Caco-2 (cell line): Measurements from ENCODE around the gene GLI1. TPM values are rescaled to one million over a fixed set of nuclear protein-coding genes. Genes with fewer than 3 reads are reported as not detected.
A peak's percentile ranks its signal among the peaks of the same experiment; 100 is the strongest.
"Not testable (repeated sequence)": the region's sequence is repeated elsewhere in the genome, so short reads cannot be mapped to it uniquely, and the experiment has no call there.

Source experiments
- Bru-seq: library from RNA; stranded (reverse); fragments of 400-500 nt; gene quantifications from one replicate; lab custom pipeline; 2021; lab: Mats Ljungman, UMichigan
- BruChase-seq, 2 experiments: library from RNA; stranded (reverse); fragments of 400-500 nt; gene quantifications; one replicate each; lab custom pipeline; 2021; lab: Mats Ljungman, UMichigan
- BruUV-seq: library from RNA; stranded (reverse); fragments of 400-500 nt; replicated peaks from 2 replicates; lab custom pipeline; 2021; lab: Mats Ljungman, UMichigan
- CTCF ChIA-PET: fragments of 300-600 bp; sonication (Branson Sonifier 250); formaldehyde crosslinking; loops from one replicate; lab custom pipeline; 2022; ENCODE audit warnings: antibody characterized with exemption; lab: Charles Lee
- POLR2A ChIA-PET: fragments of 300-600 bp; sonication (Branson Sonifier 250); formaldehyde crosslinking; loops from one replicate; lab custom pipeline; 2022; ENCODE audit warnings: antibody characterized with exemption; lab: Charles Lee
- DNase-seq, 2 experiments: peaks; one replicate each; pipeline versions ENCODE4 v3.0.0 to v3.0.0-alpha.2; 2020 to 2022
- H3K27me3 ChIP-seq: replicated peaks from 2 replicates; pipeline ENCODE4 v1.6.0; 2011; ENCODE audit warnings: low read length; ENCODE audit not compliant: control insufficient read depth, insufficient read depth
- H3K36me3 ChIP-seq: 2 replicates; pipeline ENCODE4 v1.5.1; 2011; ENCODE audit warnings: low read length; ENCODE audit not compliant: control insufficient read depth, insufficient read depth
- H3K4me1 ChIP-seq: fragments of 250-450 bp; sonication (Bioruptor Pico); 2 replicates; pipeline ENCODE4 v1.5.1; 2020; ENCODE audit warnings: mild to moderate bottlenecking
- H3K4me3 ChIP-seq: 2 replicates; pipeline ENCODE4 v1.5.1; 2011; ENCODE audit warnings: low read depth, mild to moderate bottlenecking, control low read depth, low read length
- H3K9me3 ChIP-seq: fragments of 250-450 bp; sonication (Bioruptor Pico); 2 replicates; pipeline ENCODE4 v1.5.1; 2020; ENCODE audit warnings: mild to moderate bottlenecking, moderate library complexity
- H3K27ac Mint-ChIP-seq: one replicate; pipeline ENCODE4 v1.8.0; 2022; ENCODE audit warnings: mixed read lengths; ENCODE audit not compliant: unreplicated experiment
- H3K27me3 Mint-ChIP-seq: one replicate; pipeline ENCODE4 v1.8.0; 2022; ENCODE audit warnings: mixed read lengths; ENCODE audit not compliant: insufficient read depth, unreplicated experiment
- H3K36me3 Mint-ChIP-seq: one replicate; pipeline ENCODE4 v1.8.0; 2022; ENCODE audit warnings: mild to moderate bottlenecking, mixed read lengths; ENCODE audit not compliant: insufficient read depth, unreplicated experiment
- H3K4me1 Mint-ChIP-seq: one replicate; pipeline ENCODE4 v1.8.0; 2022; ENCODE audit warnings: low read depth, mixed read lengths; ENCODE audit not compliant: unreplicated experiment
- H3K4me3 Mint-ChIP-seq: one replicate; pipeline ENCODE4 v1.8.0; 2022; ENCODE audit warnings: mild to moderate bottlenecking, moderate library complexity, mixed read lengths; ENCODE audit not compliant: unreplicated experiment
- H3K9me3 Mint-ChIP-seq: one replicate; pipeline ENCODE4 v1.8.0; 2022; ENCODE audit warnings: mixed read lengths; ENCODE audit not compliant: unreplicated experiment
- intact Hi-C: fragments of 100-400 bp; cut with micrococcal nuclease; formaldehyde crosslinking; loops from one replicate; pipeline ENCODE4 v1.10.0; 2022; ENCODE audit not compliant: unreplicated experiment
- long read RNA-seq: library from polyadenylated mRNA; stranded (forward); transcript quantifications from one replicate; pipeline ENCODE4 v2.0.0, GENCODE V29; 2022
- total RNA-seq: library from RNA; stranded (reverse); gene quantifications from 2 replicates; pipeline ENCODE4 v1.2.3, GENCODE V29; 2022
- TF ChIP-seq, protein P1 (sequence below), 2 experiments: fragments of 200-600 bp in 1 of 2; IDR thresholded peaks; 1 replicate in 1 of 2; 2 replicates in 1 of 2; pipeline versions ENCODE4 v1.5.1 to v1.8.0; 2011 to 2022; ENCODE audit warnings: antibody characterized with exemption in 1 of 2, control low read depth in 1 of 2, inconsistent platforms in 1 of 2, low read depth in 1 of 2, low read length in 1 of 2, mild to moderate bottlenecking in 1 of 2, moderate library complexity in 1 of 2; ENCODE audit not compliant: insufficient read depth in 1 of 2, severe bottlenecking in 1 of 2, unreplicated experiment in 1 of 2

Gene GLI1
- total RNA-seq, result 0.48 and 0.53 TPM in 2 replicates
- Bru-seq, nascent RNA, result percentile 14 among the genes with signal in this experiment
- percentile 13 among the genes with signal in this experiment for BruChase-seq, experiment 1, labeled RNA remaining after a 2-hour chase
- BruChase-seq, experiment 2, labeled RNA remaining after a 6-hour chase, result percentile 11 among the genes with signal in this experiment
- long read RNA-seq, result 0 reads

DNA sequence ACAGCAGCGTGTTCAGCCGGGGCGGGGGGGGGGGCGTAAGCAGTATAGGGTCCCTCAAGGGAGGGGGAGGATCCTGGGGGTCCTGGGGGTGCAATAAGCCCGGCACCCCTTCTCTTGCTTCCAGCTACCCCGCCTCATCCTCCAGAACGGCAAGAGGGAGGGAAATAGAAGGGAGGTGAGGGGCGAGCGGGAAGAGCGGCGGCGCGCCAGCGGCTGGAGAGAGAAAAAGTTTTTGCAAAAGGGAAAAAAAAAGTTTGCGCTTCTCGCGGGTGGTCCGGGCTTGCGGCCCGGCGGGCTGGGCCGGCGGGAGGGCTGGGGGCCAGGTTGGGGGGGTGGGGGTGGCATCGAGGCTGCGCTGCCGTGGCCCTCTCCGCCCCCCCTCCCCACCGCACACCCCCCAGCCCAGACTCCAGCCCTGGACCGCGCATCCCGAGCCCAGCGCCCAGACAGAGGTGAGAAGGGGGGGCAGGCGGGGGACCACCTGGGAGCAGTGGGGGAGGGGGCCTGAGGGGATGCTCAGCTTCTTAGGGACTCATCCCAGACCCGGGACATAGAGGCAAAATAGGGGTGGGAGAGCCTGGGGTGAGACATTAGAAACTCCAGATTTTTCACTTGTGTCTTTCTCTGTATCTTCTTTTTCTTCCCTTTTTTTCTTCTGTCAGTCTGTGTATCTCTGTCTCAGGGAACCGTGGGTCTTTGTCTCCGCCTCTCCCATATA, at the start of gene GLI1:
GLI1 (plus strand) TSS at position 36 of the 718 bp plus-strand sequence. CDS start 3,907 bp downstream, outside the sequence.
- peaks cover 8% of the 10 kb centered on the region for H3K27me3 Mint-ChIP-seq
- POLR2A ChIA-PET, result no interaction called here
- no peak for DNase-seq

GRCh38 chr12:57410534-57410933, 49.1 kb upstream of the GLI1 start:
- CTCF ChIA-PET, result interaction anchor here (1.1 kb wide), 1 partner anchor 378 kb away, joined by 3 read pairs; no protein-coding TSS in a partner anchor
- H3K27me3 Mint-ChIP-seq, result no peaks in the 10 kb centered on the region
- no TSS peak for BruUV-seq

More for the DNA sequence above, at the start of gene GLI1:
- TF ChIP-seq, protein P1, sequence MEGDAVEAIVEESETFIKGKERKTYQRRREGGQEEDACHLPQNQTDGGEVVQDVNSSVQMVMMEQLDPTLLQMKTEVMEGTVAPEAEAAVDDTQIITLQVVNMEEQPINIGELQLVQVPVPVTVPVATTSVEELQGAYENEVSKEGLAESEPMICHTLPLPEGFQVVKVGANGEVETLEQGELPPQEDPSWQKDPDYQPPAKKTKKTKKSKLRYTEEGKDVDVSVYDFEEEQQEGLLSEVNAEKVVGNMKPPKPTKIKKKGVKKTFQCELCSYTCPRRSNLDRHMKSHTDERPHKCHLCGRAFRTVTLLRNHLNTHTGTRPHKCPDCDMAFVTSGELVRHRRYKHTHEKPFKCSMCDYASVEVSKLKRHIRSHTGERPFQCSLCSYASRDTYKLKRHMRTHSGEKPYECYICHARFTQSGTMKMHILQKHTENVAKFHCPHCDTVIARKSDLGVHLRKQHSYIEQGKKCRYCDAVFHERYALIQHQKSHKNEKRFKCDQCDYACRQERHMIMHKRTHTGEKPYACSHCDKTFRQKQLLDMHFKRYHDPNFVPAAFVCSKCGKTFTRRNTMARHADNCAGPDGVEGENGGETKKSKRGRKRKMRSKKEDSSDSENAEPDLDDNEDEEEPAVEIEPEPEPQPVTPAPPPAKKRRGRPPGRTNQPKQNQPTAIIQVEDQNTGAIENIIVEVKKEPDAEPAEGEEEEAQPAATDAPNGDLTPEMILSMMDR (IDR thresholded peaks at IDR 0.05; ENCODE audit: insufficient read depth in 1 of 2, low read depth in 1 of 2, low read length in 1 of 2, severe bottlenecking in 1 of 2, unreplicated experiment in 1 of 2), result no peak
- BruUV-seq, result no TSS peak
- intact Hi-C loops, result loop anchor here (5.0 kb wide), 1 partner anchor 277 kb away; the partner anchor contains the start of gene AGAP2
- Mint-ChIP-seq H3K4me1 (peaks cover 31% of the 10 kb centered on the region), H3K27ac (peak within 1 kb of the TSS; percentile 79), H3K9me3 (no peaks in the 10 kb centered on the region), H3K36me3 (peaks cover 7% of the 10 kb centered on the region), H3K4me3 (peak within 1 kb of the TSS; percentile 81)
- H3K4me1 ChIP-seq, result peaks cover 19% of the 10 kb centered on the region
- no peaks in the 10 kb centered on the region for H3K36me3 ChIP-seq
- peak within 1 kb of the TSS; percentile 48 for H3K4me3 ChIP-seq
- no peaks in the 10 kb centered on the region for H3K9me3 ChIP-seq
- CTCF ChIA-PET, result interaction anchor here (1.2 to 1.9 kb wide), 5 partner anchors 64 to 276 kb away, joined by 3 to 14 read pairs (median 3); no protein-coding TSS in a partner anchor
- H3K27me3 ChIP-seq, result no peaks in the 10 kb centered on the region

DNA sequence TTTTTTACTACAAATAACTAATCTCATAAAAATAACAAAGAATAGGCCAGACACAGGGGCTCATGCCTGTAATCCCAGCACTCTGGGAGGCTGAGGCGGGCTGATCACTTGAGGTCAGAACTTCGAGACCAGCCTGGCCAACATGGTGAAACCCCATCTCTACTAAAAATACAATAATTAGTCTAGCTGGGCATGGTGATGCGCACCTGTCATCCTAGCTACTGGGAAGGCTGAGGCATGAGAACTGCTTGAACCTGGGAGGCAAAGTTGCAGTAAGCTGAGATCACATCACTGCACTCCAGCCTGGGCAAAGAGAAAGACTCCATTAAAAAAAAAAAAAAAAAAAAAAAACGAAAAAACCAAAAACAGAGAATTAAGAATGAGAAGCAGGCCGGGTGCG, 45.4 kb upstream of the GLI1 start:
- H3K4me1 ChIP-seq, H3K4me3 ChIP-seq, H3K9me3 Mint-ChIP-seq, H3K36me3 ChIP-seq, H3K36me3 Mint-ChIP-seq, H3K27ac Mint-ChIP-seq, H3K27me3 ChIP-seq, CTCF ChIA-PET, H3K9me3 ChIP-seq, DNase-seq, H3K4me3 Mint-ChIP-seq, H3K27me3 Mint-ChIP-seq, intact Hi-C loops, BruUV-seq, H3K4me1 Mint-ChIP-seq: not testable (repeated sequence)
- POLR2A ChIA-PET, result interaction anchor here (0.7 kb wide), 1 partner anchor 99 kb away, joined by 12 read pairs; no protein-coding TSS in a partner anchor

More at GRCh38 chr12:57410534-57410933, 49.1 kb upstream of the GLI1 start:
- no peaks in the 10 kb centered on the region for H3K4me1 ChIP-seq
- no peaks in the 10 kb centered on the region for H3K36me3 ChIP-seq
- Mint-ChIP-seq H3K36me3 (no peaks in the 10 kb centered on the region), H3K27ac (no peak overlapping the region), H3K4me1 (no peaks in the 10 kb centered on the region), H3K9me3 (no peaks in the 10 kb centered on the region), H3K4me3 (no peak overlapping the region)
- TF ChIP-seq, protein P1 (IDR thresholded peaks at IDR 0.05; ENCODE audit: insufficient read depth in 1 of 2, low read depth in 1 of 2, low read length in 1 of 2, severe bottlenecking in 1 of 2, unreplicated experiment in 1 of 2), result no peak
- POLR2A ChIA-PET, result no interaction called here
- no peak overlapping the region for H3K4me3 ChIP-seq
- H3K9me3 ChIP-seq, result no peaks in the 10 kb centered on the region
- no peaks in the 10 kb centered on the region for H3K27me3 ChIP-seq
- no peak for DNase-seq
- intact Hi-C loops, result no loop called here
